HG02623 (cell line): Measurements from ENCODE around the gene CORO1C.

Source experiments
- ATAC-seq: cut with Tn5 transposase; IDR thresholded peaks from one replicate; pipeline ENCODE4 v1.9.1; 2021; ENCODE audit warnings: moderate library complexity; ENCODE audit not compliant: unreplicated experiment

Gene CORO1C

DNA sequence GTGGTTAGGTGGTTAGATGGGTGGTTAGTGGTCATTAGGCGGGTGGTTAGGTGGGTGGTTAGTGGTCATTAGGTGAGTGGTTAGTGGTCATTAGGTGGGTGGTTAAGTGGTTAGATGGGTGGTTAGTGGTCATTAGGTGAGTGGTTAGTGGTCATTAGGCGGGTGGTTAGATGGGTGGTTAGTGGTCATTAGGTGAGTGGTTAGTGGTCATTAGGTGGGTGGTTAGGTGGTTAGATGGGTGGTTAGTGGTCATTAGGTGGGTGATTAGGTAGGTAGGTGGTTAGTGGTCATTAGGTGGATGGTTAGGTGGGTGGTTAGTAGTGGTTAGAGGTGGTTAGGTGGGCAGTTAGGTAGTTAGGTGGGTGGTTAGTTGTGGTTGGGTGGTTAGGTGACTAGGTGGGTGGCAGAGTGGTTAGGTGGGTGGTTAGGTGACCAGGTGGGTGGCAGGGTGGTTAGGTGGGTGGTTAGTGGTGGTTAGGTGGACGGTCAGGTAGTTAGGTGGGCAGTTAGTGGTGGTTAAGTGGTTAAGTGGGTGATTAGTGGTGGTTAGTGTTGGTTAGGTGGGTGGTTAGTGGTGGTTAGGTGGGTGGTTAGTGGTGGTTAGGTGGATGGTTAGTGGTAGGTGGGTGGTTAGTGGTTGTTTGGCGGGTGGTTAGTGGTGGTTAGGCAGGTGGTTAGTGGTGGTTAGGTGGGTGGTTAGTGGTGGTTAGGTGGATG lies 125.5 kb downstream of the CORO1C start:
- ATAC-seq = no peak

DNA sequence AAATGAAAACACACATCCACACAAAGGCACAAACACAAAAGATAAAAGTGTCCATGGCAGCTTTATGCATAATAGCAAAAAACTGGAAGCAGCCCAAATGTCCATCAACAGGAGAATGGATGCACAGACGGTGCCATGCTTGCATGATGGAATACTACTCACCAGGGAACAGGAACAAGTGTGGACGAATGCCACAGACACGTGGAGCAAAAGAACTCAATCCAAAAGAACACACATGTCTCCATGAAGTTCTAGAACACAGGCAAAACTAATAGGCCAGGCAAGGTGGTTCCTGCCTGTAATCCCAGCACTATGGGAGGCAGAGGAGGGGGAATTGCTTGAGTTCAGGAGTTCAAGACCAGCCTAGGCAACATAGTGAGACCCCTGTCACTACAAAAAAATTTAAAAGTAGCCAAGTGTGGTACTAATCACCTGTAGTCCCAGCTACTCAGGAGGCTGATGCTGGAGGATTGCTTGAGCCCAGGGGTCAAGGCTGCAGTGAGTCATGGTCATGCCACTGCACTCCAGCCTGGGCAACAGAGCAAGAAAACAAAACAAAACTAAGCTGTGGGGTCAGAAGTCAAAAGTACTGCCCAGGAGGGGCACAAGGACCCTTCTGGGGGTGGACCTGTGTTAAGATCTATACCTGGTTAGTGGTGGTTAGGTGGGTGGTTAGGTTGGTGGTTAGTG lies 126.2 kb downstream of the CORO1C start:
- no peak for ATAC-seq

DNA sequence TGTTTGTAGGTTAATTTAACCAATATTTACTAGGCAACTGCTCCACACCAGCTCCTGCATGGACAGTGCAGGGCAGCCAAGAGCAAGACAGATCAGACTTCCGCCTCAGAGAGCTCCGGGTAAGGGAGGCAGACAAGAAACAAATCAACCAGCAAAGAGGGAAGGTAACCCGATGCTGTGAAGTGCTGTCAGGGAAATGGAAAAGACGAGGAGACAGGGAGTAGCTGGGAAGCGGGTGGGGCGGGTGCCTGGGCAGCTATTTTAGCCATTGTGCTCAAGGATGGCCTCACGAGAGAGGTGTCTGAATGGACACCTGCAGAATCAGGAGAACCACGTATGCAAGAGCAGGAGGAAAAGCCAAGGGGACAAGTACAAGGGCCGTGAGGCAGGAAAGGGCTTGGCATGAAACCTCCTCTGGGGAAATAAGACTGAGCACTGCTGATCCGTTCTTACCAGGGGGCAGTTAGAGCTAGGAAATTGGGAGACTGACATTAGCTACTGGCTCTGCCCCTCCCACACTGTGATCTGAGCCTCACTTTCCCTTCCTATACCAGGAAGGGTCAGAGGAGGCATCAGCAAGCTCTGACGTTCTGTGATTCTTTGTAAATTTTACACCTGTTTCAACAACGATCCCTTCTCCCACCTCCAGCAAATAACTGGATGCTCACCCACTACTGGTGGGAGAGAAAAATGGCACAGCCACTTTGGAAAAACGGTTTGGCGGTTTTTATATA lies 126.9 kb downstream of the CORO1C start:
- ATAC-seq = no peak

DNA sequence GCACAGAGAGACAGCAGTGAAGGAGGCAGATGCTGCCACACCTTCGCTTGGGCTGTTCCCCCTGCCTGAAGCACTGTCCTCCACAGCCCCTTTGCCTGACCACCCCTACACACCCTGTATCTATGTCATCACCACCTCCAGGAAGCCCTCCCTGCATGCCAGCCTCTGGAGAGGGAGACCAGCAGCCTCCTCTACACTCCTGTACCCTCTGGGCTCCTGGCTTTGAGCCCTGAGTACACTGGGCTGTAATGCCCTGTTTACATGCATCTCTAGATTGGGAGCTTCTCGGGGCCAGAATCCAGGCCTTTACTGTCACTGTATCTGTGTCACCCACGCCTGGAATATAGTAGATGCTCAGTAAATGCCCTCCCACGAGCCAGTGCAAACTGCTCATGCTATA lies 127.6 kb downstream of the CORO1C start:
- ATAC-seq = no peak

DNA sequence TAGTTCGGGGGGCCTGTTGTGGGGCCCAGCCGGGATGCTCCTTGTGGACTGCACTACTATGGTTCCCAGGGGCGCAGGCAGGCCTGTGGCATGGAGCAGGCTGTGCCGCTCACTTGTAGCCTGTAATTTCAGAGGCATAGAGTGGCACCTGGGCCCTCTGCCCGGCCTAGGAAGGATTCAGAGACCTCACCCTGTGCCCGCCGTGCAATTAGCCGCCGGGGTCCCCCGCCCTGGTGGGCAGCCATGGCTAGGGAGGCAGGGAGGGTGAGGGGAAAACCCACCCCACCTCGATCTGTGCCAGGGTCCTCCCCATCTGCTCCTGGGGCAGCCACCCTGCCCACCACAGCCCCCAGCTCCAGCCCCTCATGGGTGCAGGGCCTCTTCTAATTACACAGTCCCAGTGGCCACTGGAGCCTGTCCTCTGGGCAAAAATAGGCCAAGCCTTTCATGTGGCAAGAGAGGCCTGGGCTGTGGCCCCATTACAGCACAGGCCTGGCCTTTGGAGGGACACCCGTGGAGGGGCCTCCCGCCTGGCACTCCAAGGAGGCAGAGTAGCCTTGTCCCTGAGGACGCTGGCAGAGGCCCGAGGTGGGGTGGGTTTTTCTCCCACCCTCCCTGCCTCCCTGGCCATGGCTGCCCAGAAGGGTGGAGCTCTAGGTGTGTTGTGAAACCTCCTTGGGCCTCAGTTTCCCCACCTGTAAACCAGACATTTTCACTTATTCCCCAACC lies 128.2 kb downstream of the CORO1C start:
- ATAC-seq = no peak

DNA sequence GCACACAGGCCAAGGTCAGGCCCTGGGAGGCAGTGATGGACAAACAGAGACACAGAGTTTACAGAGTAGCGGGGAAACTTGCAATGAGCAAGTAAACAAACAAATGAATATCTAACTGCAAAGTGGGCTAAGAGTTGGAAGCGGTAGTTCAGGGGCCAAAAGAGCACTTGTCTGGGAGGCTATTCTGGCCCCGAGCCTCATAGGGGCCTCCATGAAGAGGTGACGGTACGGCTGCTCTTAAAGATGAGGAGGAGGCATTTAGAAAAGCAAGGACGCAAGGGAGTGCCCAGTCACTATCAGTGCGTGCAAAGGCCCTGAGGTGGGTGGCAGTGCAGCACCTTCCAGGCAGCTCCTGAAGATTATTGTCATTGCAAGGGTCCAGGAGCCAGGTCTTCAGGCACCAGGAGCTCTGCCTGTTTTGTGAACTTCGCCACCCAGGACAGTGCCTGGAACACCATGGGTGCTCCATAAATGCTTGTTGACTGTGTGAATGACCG lies 129.1 kb downstream of the CORO1C start:
- no peak for ATAC-seq

DNA sequence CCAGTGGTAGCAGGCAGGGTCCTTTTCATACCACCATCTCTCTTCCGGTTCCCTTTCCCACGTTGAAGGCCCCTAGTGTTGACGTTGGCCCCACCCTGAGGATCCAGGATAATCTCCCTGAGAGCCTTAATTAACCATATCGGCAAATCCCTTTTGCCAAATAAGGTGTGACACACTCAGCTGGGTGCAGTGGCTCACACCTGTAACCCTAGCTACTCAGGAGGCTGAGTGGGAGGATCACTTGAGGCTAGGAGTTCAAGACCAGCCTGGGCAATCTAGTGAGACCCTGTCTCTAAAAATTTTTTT lies 130.7 kb downstream of the CORO1C start:
- ATAC-seq = no peak

DNA sequence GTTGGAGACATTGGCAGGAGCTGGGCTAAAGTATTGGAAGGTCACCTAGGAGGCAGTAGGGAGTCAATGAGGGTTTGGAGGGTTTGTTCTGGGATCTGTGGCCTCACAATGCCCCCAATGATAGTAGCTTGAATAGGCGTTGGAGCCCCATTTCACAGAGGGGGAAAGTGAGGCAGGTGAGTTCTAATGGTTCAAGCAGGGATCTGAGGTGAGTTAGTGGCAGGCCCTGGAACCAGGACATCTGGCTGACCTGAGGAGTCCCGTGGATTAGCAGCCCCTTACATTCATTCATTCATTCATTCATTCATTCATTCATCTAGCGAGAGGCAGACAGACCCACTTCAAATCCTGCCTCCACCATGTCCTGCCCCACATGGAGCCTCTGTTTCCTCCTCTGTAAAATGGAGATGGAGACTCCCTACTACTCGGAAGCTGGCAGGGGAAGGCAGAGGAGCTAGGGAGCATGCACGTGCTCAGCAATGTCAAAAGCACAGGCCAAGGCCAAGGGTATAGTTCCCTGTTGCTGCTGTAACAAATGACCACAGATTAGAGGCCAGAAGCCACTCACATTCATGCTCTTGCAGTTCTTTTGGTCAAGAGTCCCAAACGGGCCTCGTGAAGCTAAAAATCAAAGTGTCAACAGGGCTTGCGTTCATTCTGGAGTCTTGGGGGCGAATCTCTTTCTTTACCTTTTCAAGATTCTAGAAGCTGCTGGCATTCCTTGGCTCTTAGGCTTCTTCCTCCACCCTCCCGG lies 131.2 kb downstream of the CORO1C start:
- no peak for ATAC-seq

DNA sequence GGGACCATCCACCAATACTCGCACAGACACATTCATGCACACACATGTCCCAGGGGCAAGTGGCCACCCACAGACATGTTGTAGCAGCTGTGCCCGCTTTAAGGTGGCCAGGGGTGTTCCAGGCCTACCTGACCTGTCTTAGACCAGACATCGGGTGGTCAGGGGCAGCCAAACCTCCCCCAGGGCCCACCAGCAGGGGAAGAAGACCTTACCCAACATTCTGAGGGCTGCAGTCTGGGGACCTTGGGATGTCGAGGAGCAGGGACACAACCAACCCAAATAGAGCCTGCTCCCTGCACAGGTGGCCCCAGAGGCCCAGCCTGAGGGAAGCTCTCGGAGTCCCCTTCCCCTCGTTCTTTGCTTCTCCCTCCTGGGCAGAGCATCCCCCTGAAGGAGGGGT lies 131.8 kb downstream of the CORO1C start:
- ATAC-seq = no peak

DNA sequence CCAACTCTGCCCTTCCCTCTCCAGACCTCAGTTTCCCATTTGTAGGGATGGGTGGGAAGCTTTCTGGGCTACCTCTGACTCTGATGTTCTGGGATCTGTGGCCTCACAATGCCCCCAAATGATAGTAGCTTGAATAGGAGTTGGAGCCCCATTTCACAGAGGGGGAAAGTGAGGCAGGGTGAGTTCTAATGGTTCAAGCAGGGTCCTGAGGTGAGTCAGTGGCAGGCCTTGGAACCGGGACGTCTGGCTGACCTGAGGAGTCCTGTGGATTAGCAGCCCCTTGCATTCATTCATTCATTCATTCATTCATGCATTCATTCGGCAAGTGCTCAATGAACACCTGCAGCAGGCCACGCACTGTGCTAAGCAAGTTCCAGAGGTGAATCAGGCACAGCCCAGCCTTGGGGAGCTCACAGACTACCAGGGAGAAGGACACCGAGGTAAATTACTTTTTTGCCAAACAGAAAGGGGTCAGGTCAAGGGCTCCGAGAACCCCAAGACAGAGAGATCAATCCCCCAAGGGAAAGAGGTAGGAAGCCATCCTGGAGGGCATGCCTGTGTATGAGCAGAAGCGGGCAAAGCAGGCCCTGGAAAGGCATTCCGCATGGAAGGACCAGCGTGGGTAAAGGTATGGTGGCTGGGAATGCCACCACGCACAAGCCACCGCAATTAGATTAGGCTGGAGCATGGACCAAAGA lies 132.6 kb downstream of the CORO1C start:
- ATAC-seq = no peak

DNA sequence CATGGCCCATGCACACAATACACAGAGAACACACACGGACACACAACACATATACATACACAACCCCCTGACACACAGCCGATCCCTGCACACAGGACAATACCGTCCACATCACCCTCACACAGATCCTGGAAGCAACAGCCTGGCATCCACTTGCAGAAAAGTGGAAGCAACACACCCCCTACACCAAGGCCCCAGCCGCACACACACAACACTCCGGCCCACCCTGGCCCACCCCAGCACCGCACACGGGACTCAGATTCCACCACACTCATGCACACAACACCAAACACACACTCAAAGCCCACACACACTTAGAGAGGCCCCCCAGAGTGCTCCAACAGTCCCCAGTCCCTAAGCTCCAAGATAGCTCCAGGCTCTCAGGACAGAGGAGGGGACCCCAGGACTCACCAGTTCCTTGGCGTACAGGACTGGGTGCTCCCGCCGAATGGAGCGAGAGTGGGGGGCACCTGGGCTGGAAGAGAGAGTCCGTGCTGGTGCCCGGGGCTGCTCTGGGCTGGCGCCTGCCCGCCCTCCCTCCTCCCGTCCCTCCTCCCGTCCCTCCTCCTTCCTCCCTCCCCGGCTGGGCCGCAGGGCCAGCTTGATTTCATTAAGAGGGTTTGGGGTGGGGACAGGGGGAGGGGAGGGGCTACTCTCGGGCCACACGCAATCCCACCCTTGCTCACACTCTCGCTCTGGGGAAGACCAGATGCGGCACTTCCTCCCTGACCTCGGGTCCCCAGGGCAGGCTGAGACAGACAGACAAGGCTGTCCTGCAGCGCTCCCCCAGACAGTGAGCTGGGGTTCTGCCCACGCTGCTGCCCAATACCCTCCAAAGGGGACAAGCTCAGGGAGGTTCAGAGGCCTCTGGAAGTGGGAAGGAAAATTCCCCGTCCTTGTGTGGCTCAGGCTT lies 133.5 kb downstream of the CORO1C start, which contains the start of gene TMEM119:
TMEM119 (minus strand) TSS at position 526 of the 913 bp plus-strand sequence. CDS start 5,701 bp downstream, outside the sequence.
- no peak for ATAC-seq

DNA sequence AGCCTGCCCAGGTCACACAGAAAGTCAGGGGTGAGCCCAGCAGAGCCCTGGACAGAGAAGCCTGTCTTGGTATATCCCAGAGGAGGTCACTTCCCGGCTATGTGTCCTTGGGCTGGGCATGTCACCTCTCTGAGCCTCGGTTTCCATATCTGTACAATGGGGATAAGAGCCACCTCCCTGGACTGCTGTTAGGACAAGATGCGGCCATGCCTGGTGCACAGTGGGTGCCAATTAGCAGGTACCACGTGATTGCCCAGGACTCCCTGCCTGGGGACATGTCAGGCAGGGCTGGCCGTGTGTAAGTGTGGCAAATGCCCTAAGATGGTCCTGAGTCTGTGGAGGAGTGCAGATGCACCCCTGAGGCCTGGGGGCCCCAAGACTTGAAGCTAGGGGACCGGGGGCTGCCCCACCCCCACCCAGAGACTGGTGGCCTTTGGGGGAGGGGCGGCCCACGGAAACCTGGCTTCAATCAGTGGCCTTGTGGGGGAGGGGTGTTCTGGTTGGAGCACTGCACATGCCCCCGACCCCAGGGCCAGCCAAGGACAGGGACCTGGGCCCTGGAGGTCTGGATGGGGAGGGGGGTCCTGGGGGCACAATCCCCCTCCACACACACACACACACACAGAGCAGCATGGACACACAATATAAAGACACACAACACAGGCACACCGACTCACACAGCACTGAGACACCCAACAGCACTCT lies 134.3 kb downstream of the CORO1C start:
- no peak for ATAC-seq

DNA sequence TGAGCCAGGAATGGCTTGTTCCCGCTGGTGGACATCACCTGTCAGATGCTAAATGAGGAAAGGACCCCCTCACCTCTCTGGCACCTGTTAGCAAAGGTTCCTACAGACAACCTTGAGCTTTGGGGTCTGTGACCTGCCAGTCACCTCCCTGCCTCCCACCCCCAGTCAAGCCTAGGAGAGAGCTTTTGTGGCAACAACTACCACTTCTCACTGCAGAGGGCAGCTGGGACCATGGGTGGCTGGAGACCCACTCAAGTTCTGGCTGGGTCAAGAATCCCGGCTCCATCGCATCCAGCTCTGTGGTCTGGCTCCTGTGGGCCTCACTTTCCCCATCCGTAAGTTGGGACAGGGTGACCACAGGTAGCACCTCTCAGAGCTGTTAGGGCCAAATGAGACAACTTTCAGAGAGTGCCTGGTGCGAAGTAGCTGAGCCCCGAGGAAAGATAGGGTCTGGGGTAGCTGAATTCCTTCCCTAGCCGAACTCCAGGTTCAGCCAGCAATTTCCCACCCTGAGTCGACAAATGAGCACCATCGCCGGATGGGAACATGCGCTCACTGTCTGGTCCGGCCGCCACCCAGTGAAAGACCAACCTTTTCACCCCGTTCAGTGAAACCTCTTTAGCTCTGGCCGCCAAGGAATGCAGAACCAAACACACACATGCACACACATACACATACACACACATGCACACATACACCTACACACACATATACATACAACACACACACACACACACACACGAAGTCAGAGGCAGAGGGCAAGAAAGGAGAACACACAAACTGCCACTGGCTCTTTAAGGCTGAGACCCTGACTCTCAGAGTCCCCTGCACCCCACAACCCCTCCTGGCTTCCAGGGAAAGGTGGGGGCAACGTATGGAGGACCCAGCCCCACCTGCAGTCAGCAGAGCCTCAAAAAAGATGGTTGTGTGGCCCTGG lies 135.3 kb downstream of the CORO1C start:
- no peak for ATAC-seq
